Trophoblast cell (in vitro differentiated cells and primary cell): ENCODE measurements around the gene ZRANB3.
"Not testable (repeated sequence)": the region's sequence is repeated elsewhere in the genome, so short reads cannot be mapped to it uniquely, and the experiment has no call there.

Experiments
- DNase-seq, 2 donors: peaks; one replicate each; pipeline ENCODE4 v3.0.0-alpha.2; 2016
- H2AFZ ChIP-seq: 2 replicates; pipeline ENCODE4 v1.6.1; 2013; ENCODE audit warnings: low read length, moderate library complexity, mild to moderate bottlenecking; ENCODE audit not compliant: insufficient read depth, poor library complexity
- H2AK5ac ChIP-seq: 2 replicates; pipeline ENCODE4 v1.6.1; 2013; ENCODE audit warnings: mild to moderate bottlenecking, low read length
- H2BK120ac ChIP-seq: 2 replicates; pipeline ENCODE4 v1.6.1; 2013; ENCODE audit warnings: low read length, mild to moderate bottlenecking, moderate library complexity; ENCODE audit not compliant: insufficient read depth, poor library complexity
- H2BK12ac ChIP-seq: 2 replicates; pipeline ENCODE4 v1.6.1; 2013; ENCODE audit warnings: mild to moderate bottlenecking, low read length, moderate library complexity
- H2BK5ac ChIP-seq: 2 replicates; pipeline ENCODE4 v1.6.1; 2013; ENCODE audit warnings: low read length, low read depth, moderate library complexity, mild to moderate bottlenecking; ENCODE audit not compliant: poor library complexity
- H3K14ac ChIP-seq: 2 replicates; pipeline ENCODE4 v1.6.1; 2013; ENCODE audit warnings: mild to moderate bottlenecking, low read length
- H3K18ac ChIP-seq: 2 replicates; pipeline ENCODE4 v1.6.1; 2013; ENCODE audit warnings: mild to moderate bottlenecking, low read length
- H3K23ac ChIP-seq: 2 replicates; pipeline ENCODE4 v1.6.1; 2013; ENCODE audit warnings: low read length
- H3K27ac ChIP-seq: 2 replicates; pipeline ENCODE4 v1.5.1; 2013; ENCODE audit warnings: low read depth, mild to moderate bottlenecking, inconsistent platforms, low read length, moderate library complexity
- H3K27me3 ChIP-seq: 2 replicates; pipeline ENCODE4 v1.6.1; 2013; ENCODE audit warnings: inconsistent platforms, mild to moderate bottlenecking, low read length, moderate library complexity; ENCODE audit not compliant: insufficient read depth
- H3K36me3 ChIP-seq, 2 experiments: 1 replicate in 1 of 2; 2 replicates in 1 of 2; pipeline ENCODE4 v1.6.1; 2013; ENCODE audit warnings: low read length in 2 of 2, mild to moderate bottlenecking in 2 of 2, moderate library complexity in 1 of 2; ENCODE audit not compliant: insufficient read depth in 2 of 2, control insufficient read depth in 1 of 2
- H3K4ac ChIP-seq: 2 replicates; pipeline ENCODE4 v1.6.1; 2013; ENCODE audit warnings: low read depth, mild to moderate bottlenecking, low read length, moderate library complexity
- H3K4me1 ChIP-seq, 2 experiments: 1 replicate in 1 of 2; 2 replicates in 1 of 2; pipeline ENCODE4 v1.6.1; 2013; ENCODE audit warnings: low read length in 2 of 2, mild to moderate bottlenecking in 2 of 2, moderate library complexity in 1 of 2; ENCODE audit not compliant: insufficient read depth in 2 of 2, control insufficient read depth in 1 of 2
- H3K4me2 ChIP-seq: 2 replicates; pipeline ENCODE4 v1.6.1; 2013; ENCODE audit warnings: inconsistent platforms, mild to moderate bottlenecking, low read length, moderate library complexity
- H3K4me3 ChIP-seq: 2 replicates; pipeline ENCODE4 v1.5.1; 2013; ENCODE audit warnings: mild to moderate bottlenecking, low read depth, low read length, inconsistent platforms
- H3K79me1 ChIP-seq: one replicate; pipeline ENCODE4 v1.6.1; 2013; ENCODE audit warnings: low read length
- H3K79me2 ChIP-seq: 2 replicates; pipeline ENCODE4 v1.6.1; 2013; ENCODE audit warnings: low read length, mild to moderate bottlenecking; ENCODE audit not compliant: control insufficient read depth, insufficient read depth, poor library complexity
- H3K9ac ChIP-seq: 2 replicates; pipeline ENCODE4 v1.6.1; 2013; ENCODE audit warnings: mild to moderate bottlenecking, low read length
- H3K9me3 ChIP-seq: 2 replicates; pipeline ENCODE4 v1.6.1; 2013; ENCODE audit warnings: low read depth, mild to moderate bottlenecking, control low read depth, inconsistent platforms, low read length; ENCODE audit not compliant: insufficient read depth
- H4K12ac ChIP-seq: 2 replicates; pipeline ENCODE4 v1.6.1; 2013; ENCODE audit warnings: low read depth, mild to moderate bottlenecking, low read length, moderate library complexity
- H4K8ac ChIP-seq: 2 replicates; pipeline ENCODE4 v1.6.1; 2013; ENCODE audit warnings: low read depth, mild to moderate bottlenecking, low read length, moderate library complexity
- H4K91ac ChIP-seq: one replicate; pipeline ENCODE4 v1.6.1; 2013; ENCODE audit warnings: low read depth, mild to moderate bottlenecking, low read length, moderate library complexity
- WGBS: extraction: QIAGEN DNeasy Blood & Tissue Kit; methylation state at CpG from one replicate; pipeline ENCODE4 v1.1.7; 2013; ENCODE audit warnings: missing lambda C conversion rate; ENCODE audit not compliant: insufficient read length, insufficient coverage; ENCODE audit errors: extremely low coverage; 5-methylcytosine and 5-hydroxymethylcytosine counted together

ZRANB3 gene

GRCh38 chr2:135409436-135409835 lies 121.6 kb downstream of the ZRANB3 start:
- no peaks in the 10 kb centered on the region for H3K36me3 ChIP-seq
- H2AK5ac ChIP-seq = no peak overlapping the region
- H4K12ac ChIP-seq = no peak overlapping the region
- H2BK5ac ChIP-seq = no peak overlapping the region
- no peaks in the 10 kb centered on the region for H3K79me2 ChIP-seq
- H3K9me3 ChIP-seq = no peaks in the 10 kb centered on the region
- no peak overlapping the region for H3K18ac ChIP-seq
- H3K4ac ChIP-seq = no peak overlapping the region
- no peak overlapping the region for H4K8ac ChIP-seq
- H3K4me2 ChIP-seq = no peak overlapping the region
- no peak overlapping the region for H3K9ac ChIP-seq
- no peak overlapping the region for H3K27ac ChIP-seq
- H2BK120ac ChIP-seq = no peak overlapping the region
- no peaks in the 10 kb centered on the region for H3K4me1 ChIP-seq
- no peak overlapping the region for H3K14ac ChIP-seq
- no peak for DNase-seq
- H4K91ac ChIP-seq = no peak overlapping the region
- no CpG with 5 or more reads among the region's 5 CpGs for WGBS
- no peak overlapping the region for H2BK12ac ChIP-seq
- H3K79me1 ChIP-seq = no peaks in the 10 kb centered on the region
- H3K4me3 ChIP-seq = no peak overlapping the region
- no peak overlapping the region for H2AFZ ChIP-seq
- no peaks in the 10 kb centered on the region for H3K27me3 ChIP-seq
- no peak overlapping the region for H3K23ac ChIP-seq

- H3K9me3 ChIP-seq, H2BK120ac ChIP-seq, H3K4me1 ChIP-seq, H3K27me3 ChIP-seq, H4K8ac ChIP-seq, H3K79me1 ChIP-seq, H4K91ac ChIP-seq, H3K18ac ChIP-seq, H2AK5ac ChIP-seq, H2BK5ac ChIP-seq, H3K9ac ChIP-seq, H3K36me3 ChIP-seq, H2AFZ ChIP-seq, H3K4me2 ChIP-seq, H3K14ac ChIP-seq, H2BK12ac ChIP-seq, H3K4me3 ChIP-seq, H4K12ac ChIP-seq, DNase-seq, H3K27ac ChIP-seq, H3K4ac ChIP-seq, H3K23ac ChIP-seq, H3K79me2 ChIP-seq: not testable (repeated sequence)
- WGBS = no CpG with 5 or more reads among the region's 1 CpG
These were observed 134.8 kb downstream of the ZRANB3 start for GRCh38 chr2:135396259-135396658.

DNA sequence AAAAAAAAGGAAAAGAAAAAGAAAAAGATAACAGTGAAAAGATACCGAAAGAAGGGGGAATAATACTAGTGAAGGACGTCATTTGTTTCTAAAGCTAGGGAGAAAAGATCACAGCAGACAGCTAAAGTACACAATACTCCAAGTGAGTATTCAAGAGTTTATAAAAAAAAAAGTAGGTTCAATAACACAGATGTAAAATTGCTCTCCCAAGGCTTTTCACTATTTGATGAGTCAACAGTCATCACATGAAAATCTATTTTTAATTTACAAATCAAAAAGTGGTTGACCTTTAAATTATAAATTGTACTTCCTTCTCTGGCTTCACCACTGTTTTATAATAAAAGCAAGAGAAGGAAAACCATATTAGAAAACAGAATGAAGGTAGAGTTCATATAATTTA lies 144.0 kb downstream of the ZRANB3 start:
- H3K9ac ChIP-seq = no peak overlapping the region
- no CpG with 5 or more reads among the region's 2 CpGs for WGBS

GRCh38 chr2:135378591-135378990 lies 152.4 kb downstream of the ZRANB3 start:
- no peak overlapping the region for H4K12ac ChIP-seq

More for the DNA sequence above, 144.0 kb downstream of the ZRANB3 start:
- no peak overlapping the region for H3K23ac ChIP-seq
- no peak overlapping the region for H3K4me3 ChIP-seq
- H4K12ac ChIP-seq = no peak overlapping the region
- no peak for DNase-seq
- H3K4me1 ChIP-seq = no peaks in the 10 kb centered on the region
- no peak overlapping the region for H2AFZ ChIP-seq
- H3K4me2 ChIP-seq = no peak overlapping the region
- no peak overlapping the region for H3K14ac ChIP-seq
- no peak overlapping the region for H3K27ac ChIP-seq
- H3K9me3 ChIP-seq = no peaks in the 10 kb centered on the region
- no peaks in the 10 kb centered on the region for H3K79me2 ChIP-seq
- H2AK5ac ChIP-seq = no peak overlapping the region
- H3K27me3 ChIP-seq = no peaks in the 10 kb centered on the region
- no peak overlapping the region for H2BK5ac ChIP-seq
- H2BK12ac ChIP-seq = no peak overlapping the region
- H4K91ac ChIP-seq = no peak overlapping the region
- peaks cover 0 to 2% of the 10 kb centered on the region in 2 experiments for H3K36me3 ChIP-seq
- no peak overlapping the region for H2BK120ac ChIP-seq
- no peak overlapping the region for H4K8ac ChIP-seq
- H3K79me1 ChIP-seq = no peaks in the 10 kb centered on the region
- no peak overlapping the region for H3K18ac ChIP-seq
- H3K4ac ChIP-seq = no peak overlapping the region

More at GRCh38 chr2:135378591-135378990, 152.4 kb downstream of the ZRANB3 start:
- Histone ChIP-seq H3K4ac (no peak overlapping the region), H4K91ac (no peak overlapping the region), H3K27ac (no peak overlapping the region), H3K27me3 (no peaks in the 10 kb centered on the region), H3K9me3 (peaks cover 7% of the 10 kb centered on the region), H2AK5ac (no peak overlapping the region), H3K4me3 (no peak overlapping the region), H3K23ac (no peak overlapping the region), H2BK5ac (no peak overlapping the region), H3K79me2 (no peaks in the 10 kb centered on the region), H3K4me1 (no peaks in the 10 kb centered on the region), H3K18ac (no peak overlapping the region), H2BK12ac (no peak overlapping the region), H3K79me1 (no peaks in the 10 kb centered on the region), H3K14ac (no peak overlapping the region), H4K8ac (no peak overlapping the region), H3K36me3 (peaks cover 4 to 5% of the 10 kb centered on the region in 2 experiments), H3K9ac (no peak overlapping the region), H3K4me2 (no peak overlapping the region), H2AFZ (no peak overlapping the region), H2BK120ac (no peak overlapping the region)
- DNase-seq = no peak
